ENCODE data around the gene TMEM132C.

TMEM132C gene

DNA sequence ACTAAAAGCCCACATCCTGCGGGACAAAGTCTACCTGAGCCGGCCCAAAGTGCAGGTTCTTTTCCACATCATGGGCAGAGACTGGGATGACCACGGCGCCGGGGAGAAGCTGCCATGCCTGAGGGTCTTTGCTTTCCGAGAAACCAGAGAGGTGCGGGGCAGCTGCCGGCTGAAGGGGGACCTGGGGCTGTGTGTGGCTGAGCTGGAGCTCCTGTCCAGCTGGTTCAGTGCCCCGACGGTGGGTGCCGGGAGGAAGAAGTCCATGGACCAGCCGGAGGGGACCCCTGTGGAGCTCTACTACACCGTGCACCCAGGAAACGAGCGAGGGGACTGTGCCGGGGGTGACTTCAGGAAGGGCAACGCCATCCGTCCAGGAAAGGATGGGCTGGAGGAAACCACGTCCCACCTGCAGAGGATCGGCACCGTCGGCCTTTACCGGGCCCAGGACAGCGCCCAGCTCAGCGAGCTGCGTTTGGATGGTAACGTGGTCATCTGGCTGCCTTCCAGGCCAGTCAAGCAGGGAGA, 148.1 kb downstream of the TMEM132C start:
- no peak for DNase-seq (ENCODE audit: low read depth in 1 of 2, low spot score in 1 of 2)

DNA sequence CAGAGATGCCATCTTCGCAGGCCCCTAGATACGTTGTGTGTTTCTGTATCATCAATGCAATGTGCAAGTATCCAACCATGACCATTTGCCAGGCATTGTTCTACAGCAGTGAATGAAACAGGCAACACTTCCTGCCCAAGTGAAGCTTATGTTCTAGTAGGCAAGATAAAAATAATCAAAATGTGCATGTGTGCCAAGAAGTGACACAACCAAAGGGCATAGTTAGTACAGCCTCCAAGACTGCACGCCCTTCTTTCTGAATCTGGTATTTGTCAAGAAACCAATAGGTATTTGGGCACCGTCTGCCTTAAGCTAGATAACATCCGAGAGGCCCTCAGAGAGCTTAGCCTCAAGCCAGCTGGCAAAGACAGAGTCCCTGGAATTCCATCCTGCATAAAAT, 152.0 kb downstream of the TMEM132C start:
- DNase-seq (ENCODE audit: low read depth in 1 of 2, low spot score in 1 of 2), result no peak

- no peak for DNase-seq (ENCODE audit: low read depth in 1 of 2, low spot score in 1 of 2)
Measured at GRCh38 chr12:128420163-128420562, 153.2 kb downstream of the TMEM132C start.

- DNase-seq (ENCODE audit: low read depth in 1 of 2, low spot score in 1 of 2), result no peak
Measured at GRCh38 chr12:128421375-128421774, 154.4 kb downstream of the TMEM132C start.

DNA sequence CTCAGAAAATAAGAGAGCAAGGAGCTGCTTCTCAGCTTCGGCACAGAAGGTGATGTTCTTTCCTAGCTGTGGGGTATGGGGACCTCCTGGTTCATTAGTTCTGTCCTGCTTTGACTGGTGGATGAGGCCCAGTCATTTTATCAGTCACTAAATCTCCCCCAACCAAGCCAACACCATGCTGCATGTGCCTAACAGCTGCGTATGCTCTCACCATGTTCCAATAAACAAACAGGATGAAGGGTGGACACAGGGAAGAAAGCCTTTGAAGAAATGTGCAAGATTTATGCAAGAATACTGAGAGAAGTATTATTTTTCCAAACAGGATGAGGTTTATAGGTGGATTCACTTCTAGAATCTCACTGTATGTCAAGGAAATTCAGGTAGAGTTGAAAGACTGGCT, 156.2 kb downstream of the TMEM132C start:
- DNase-seq (ENCODE audit: low read depth in 1 of 2, low spot score in 1 of 2), result no peak

- no peak for DNase-seq (ENCODE audit: low read depth in 1 of 2, low spot score in 1 of 2)
Measured at GRCh38 chr12:128424931-128425431, 158.0 kb downstream of the TMEM132C start.

GRCh38 chr12:128425666-128426331, 158.8 kb downstream of the TMEM132C start:
- no peak for DNase-seq (ENCODE audit: low read depth in 1 of 2, low spot score in 1 of 2)

GRCh38 chr12:128426511-128426910, 159.5 kb downstream of the TMEM132C start:
- DNase-seq (ENCODE audit: low read depth in 1 of 2, low spot score in 1 of 2), result no peak

- no peak for DNase-seq (ENCODE audit: low read depth in 1 of 2, low spot score in 1 of 2)
Measured at GRCh38 chr12:128439796-128440195, 172.8 kb downstream of the TMEM132C start.

GRCh38 chr12:128442096-128442495, 175.1 kb downstream of the TMEM132C start:
- DNase-seq (ENCODE audit: low read depth in 1 of 2, low spot score in 1 of 2), result no peak

DNA sequence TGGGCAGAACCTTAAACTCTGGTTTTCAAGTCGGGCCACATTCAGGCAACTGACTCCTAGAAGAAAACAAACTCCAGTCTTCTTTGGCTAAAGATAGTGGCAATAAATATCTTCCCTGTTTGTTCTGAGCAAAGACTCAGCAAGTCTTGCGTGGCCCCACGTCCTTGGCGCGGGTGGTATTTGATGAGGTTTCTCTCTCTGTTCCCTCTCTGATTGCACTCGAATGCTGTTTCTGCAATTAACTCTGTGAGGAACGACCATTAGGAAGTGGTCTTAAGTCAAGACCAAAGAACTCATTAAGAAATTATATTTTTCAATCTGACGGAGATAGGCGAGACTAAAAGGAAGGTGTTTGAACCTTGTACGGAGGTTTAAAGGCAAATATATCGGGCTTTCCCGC, 177.6 kb downstream of the TMEM132C start:
- no peak for DNase-seq (ENCODE audit: low read depth in 1 of 2, low spot score in 1 of 2)

DNA sequence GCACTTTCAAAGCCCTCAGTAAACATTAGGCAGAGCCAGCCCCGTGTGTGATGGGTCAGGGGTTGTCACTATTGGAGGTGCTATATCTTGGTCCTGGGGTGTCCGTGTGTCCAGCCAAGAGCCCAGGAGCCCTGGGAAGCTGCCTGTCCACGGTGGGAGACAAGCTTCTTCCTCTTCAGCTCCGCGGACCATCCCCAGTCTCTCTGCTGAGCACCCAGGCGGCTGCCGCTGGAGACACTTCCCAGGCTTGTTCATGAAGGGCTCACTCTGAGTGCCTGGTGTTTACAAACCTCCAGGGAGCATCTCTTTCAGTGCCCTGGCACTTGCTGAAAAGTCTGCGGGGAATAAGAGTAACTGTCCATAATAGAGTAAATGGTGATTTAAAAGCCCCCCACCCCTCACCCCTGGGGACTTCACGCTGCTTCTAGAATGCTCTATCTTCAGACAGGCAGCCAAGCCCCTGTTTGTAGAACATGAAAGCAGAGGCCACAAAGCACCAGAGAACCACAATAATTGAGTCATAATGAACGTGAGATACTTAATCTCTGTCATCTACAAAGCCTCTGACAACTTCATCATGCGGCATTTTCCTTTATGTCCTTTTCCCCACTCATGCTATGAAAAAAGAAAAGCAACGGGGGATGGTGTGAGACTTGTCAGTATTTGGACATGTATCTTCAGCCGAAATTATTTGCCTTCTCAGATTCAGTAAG, 178.6 kb downstream of the TMEM132C start:
- no peak for DNase-seq (ENCODE audit: low read depth in 1 of 2, low spot score in 1 of 2)

DNA sequence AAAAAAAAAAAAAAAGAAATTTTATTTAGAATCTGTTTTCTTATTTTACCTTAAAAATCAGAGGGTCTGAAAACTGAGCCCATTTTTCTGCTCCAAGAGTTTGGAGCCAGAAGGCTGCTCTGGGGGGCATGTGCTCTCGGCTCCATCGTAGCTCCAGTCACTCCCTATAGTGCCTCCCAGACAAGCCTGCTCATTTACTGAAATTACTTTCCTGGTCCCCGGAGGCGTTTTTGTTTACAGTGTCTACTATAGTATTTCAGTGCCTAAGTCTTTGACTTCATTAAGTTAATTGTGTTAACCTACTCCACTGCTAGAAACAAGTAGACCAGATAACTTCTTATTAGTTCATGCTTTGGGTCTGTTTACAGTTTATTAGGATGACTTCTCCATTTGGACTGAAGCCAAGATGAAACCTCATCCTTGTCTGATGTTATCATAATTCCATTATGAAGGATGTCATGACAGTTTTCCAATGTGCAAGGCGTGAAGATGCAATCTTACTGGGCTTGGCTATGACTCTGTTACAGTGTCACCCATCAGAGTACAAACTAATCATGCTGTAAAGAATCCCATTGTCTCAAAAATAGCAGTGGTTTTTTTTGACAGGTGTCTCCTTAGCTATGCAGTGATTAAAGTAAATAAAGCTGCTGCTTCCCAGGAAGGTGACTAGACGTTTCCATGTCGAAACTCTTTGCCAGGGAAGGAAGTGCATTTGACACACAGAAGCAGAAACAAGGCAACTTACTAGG, 182.3 kb downstream of the TMEM132C start:
- no peak for DNase-seq (ENCODE audit: low read depth in 1 of 2, low spot score in 1 of 2)

- DNase-seq (ENCODE audit: low read depth in 1 of 2, low spot score in 1 of 2), result no peak
Measured at GRCh38 chr12:128450810-128451209, 183.8 kb downstream of the TMEM132C start.

DNA sequence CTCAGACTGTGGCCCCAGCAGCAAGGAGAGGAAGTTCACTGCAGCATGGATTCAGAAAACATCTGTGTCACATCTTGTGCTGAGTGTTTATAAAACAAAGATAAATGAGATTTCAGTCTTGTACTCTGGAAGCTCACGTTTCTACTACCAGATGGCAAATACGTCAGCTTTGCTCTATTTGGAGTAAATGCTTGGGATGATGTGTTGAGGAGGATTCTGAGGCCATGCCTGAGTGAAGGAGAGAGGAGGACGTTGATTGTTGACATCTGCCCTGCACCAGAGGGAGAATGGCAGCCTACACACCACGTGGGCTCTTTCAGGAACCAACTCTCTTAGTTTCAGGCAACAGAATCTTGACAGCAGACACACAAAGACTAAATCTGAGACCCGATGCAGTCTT, 188.9 kb downstream of the TMEM132C start:
- DNase-seq (ENCODE audit: low read depth in 1 of 2, low spot score in 1 of 2), result no peak

- DNase-seq (ENCODE audit: low read depth in 1 of 2, low spot score in 1 of 2), result no peak
Measured at GRCh38 chr12:128456922-128457321, 190.0 kb downstream of the TMEM132C start.

GRCh38 chr12:128458301-128458974, 191.5 kb downstream of the TMEM132C start:
- no peak for DNase-seq (ENCODE audit: low read depth in 1 of 2, low spot score in 1 of 2)

DNA sequence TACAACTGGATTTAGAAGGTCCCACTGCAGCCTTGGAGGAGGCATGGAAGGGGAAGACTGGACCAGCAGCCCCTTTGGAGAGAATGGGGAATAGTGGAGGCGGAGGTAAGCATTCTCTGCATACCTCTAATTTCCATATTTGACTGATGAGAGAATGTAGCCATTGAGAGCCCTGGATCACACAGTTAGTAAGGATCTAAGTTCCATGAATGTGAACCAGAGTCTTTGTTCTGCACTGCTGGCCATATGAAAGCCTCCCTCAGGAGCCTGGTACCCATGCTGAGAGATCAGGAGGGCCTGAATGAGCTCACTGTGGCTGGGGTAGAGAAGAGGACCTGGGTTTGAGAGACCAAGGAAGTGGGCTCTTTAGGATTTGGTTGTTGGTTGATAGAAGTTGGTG, 192.1 kb downstream of the TMEM132C start:
- DNase-seq (ENCODE audit: low read depth in 1 of 2, low spot score in 1 of 2), result no peak

DNA sequence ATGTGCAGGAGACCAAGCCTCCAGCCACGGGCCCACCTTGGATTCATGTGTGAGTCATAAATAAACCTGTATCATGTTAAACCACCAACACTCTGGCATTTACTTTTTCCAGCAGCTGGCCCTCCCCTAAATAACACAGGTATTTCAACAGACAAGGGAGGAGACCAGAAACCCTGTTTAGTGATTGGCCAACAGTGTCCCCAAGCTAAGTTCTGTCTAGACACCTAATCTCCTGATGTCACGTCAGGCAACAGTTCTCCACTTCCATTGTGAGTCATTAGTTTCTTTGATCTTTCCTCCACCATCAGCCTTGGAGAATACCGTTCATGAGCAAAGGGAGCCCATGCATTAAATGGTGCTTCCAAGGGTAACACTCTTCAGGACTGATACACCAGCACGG, 196.9 kb downstream of the TMEM132C start:
- DNase-seq (ENCODE audit: low read depth in 1 of 2, low spot score in 1 of 2), result no peak

- DNase-seq (ENCODE audit: low read depth in 1 of 2, low spot score in 1 of 2), result no peak
Measured at GRCh38 chr12:128467882-128468281, 200.9 kb downstream of the TMEM132C start.

DNA sequence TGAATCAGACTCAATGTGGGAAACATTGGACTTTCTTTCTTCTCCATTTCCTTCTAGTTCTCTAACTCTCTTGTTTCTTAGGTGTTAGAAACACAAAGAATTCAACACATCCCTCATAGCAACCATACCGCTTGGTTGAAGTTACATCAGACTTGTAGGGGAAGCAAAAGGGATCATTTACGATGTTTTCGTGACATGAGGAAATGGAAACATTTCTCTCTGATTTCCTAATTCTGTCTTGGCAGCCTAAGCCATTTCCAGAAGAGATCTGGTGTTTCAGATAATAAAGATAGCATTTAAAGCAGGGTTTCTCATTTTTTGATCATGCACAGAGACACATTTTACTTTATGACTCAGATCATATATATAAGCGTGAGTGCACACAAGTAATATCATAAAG, 202.0 kb downstream of the TMEM132C start:
- no peak for DNase-seq (ENCODE audit: low read depth in 1 of 2, low spot score in 1 of 2)

Measured in activated CD4-positive, alpha-beta T cell treated with anti-CD3 and anti-CD28 coated beads, Interleukin-2, amount 50 U/mL, for 24 hours (primary cell).